GM19372 (cell line): ENCODE data around the gene NACC1.
A peak's percentile ranks its signal among the peaks of the same experiment; 100 is the strongest.

Experiments
- ATAC-seq: cut with Tn5 transposase; IDR thresholded peaks from one replicate; pipeline ENCODE4 v1.9.1; 2021; ENCODE audit warnings: mild to moderate bottlenecking, low read depth, moderate library complexity; ENCODE audit not compliant: unreplicated experiment

Gene NACC1

GRCh38 chr19:13117772-13118423 lies at the start of gene NACC1:
Gene NACC1 (plus strand): TSS chr19:13118264. CDS start chr19:13135208, 16,944 bp downstream.
- ATAC-seq, result peak; percentile 52

GRCh38 chr19:13069415-13070359 lies 48.4 kb upstream of the NACC1 start:
- no peak for ATAC-seq

GRCh38 chr19:13070425-13071140 lies 47.5 kb upstream of the NACC1 start:
- no peak for ATAC-seq

DNA sequence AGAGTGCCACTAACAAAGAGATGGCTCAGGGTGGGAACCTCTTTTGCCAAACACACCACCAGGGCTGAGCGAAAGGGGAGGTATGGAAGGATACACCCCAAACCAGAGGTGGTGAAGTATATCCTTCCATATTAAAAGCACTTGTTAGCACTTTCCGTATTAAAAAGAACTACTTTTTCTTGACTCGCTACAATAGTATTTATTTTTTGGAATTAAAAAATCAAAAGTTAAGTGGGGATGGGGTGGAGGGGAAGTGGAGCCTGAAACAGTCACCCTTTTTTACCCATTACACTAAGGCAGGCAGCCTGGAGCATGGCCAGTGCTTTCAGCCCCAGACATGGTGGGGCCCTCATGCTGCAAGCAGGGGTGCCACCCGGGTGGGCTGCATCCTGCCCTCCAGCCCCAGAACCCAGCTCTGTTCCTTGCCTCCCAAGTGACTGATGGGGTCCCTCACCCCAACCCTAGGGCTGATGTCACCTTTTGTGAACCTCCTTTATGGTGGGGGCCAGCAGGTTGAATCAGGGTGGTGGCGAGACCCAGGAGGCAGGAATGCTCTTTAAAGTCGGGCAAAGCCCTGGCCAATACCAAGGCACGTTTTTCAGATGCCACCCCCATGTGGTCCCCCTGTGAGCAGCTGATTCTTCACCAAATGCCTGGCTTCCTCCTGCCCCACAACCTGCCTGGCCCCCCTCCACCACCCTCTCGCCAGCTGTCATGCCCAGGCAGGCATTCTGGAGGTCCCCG lies 46.4 kb upstream of the NACC1 start:
- no peak for ATAC-seq

DNA sequence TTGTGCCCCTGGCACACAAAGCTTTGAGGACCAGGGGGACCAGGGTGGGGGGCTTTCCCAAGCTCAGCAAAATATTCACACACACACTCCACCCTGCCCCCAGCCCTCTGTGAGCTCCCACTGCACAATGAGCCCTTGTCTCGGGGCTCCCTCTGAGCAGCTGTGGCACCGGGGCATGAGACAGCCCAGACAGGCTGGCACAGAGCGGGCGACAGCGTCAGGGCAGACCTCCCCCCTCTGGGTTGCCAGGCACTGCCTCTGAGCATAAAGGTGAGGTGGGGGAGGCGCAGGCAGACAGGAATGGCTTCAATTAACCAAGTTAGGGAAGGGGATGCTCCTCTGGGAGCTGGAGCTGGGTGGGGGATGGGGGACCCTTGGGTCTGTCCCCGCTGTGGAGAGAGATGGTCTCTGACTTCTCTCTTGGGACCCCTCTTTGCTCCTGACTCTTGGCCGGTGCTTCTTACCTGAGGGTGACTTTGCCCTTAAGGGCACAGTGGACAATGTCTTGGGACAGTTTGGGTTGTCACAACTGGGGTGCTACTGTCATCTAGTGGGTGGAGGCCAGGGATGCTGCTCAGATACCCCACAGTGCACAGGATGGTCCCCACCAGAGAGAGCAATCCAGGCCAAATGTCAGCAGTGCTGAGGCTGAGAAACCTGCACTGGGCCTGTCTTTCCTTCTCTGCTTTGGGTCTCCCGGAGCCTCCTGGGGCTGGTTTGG lies 45.7 kb upstream of the NACC1 start:
- ATAC-seq, result no peak

DNA sequence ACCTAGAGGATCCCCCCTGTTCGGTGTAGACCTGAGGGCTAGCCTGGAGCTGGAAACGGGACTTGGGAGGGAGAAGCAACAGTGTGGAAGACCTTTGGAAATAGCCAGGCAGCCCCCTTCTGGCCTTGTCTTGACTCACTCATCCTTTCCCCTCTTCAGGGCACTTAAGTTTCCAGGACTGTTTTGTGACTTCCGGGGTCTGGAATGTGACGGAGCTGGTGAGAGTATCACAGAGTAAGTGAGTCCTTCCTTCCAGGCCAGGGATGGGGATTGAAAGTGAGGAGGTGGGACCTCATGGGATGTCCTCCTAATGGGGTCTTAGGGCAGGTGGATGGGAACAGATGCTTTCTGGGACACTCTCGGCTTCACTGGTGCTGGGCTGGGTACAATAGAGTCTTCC lies 44.8 kb upstream of the NACC1 start:
- ATAC-seq, result no peak

DNA sequence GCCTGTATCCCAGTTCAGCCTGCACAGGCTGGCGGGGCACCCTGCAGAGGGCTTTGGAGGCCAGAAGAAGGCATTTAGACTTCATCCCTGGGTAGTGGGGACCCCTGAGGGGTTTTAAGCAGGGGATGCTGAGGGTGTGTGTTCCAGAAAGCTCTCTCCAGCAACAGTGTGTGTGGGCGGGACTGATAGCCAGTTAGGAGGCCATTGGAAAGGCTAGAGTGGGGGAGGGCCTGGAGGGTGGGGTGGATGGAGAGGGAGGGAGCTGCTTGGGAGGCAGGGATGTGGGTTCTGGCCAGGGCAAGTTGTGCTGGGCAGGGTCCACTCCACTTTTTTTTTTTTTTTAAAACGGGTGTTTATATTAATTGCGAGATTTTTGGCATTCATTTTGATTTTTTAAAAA lies 43.7 kb upstream of the NACC1 start:
- ATAC-seq, result no peak

DNA sequence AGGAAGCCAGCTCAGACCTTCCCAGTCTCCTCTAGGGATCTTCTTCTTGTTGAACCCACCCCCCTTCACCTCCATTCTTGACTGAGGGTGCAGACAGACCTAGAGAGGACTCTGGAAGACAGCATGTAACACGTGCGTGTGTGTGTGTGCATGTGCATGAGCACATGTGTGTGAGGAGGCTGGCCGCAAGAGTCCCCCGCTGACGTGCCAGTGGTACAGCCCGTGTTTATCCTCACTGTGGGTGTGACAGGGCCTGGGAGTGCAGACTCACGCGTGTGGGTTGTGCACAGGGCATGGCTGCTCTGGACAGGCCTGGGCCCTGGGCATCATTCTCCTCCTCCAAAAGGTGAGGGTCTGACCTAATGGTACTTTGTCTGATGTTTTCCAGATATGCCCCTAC lies 41.7 kb upstream of the NACC1 start:
- ATAC-seq, result no peak

GRCh38 chr19:13076787-13077186 lies 41.3 kb upstream of the NACC1 start:
- ATAC-seq, result no peak

DNA sequence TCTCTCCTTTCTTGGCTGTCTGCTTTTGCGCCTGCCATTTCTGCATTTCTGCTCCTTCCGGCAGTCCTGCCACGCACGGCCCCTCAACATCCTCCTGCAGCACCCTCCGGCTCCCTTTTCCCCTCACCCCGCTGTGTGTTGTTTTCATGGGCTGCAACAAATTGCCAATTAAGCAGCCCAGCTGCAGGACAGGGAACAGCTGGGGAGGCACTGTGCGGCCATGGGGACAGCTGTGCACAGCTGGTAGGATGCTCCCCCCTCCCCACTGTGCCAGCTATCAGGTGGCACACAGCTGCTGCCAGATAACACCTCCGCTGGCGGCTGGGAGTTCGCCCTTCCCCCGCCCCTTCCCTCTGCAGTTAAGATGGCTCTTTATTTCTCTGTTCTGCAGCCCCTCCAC lies 40.8 kb upstream of the NACC1 start:
- ATAC-seq, result no peak

GRCh38 chr19:13078381-13078780 lies 39.7 kb upstream of the NACC1 start:
- no peak for ATAC-seq

- no peak for ATAC-seq
Observed at GRCh38 chr19:13078897-13079541, 39.0 kb upstream of the NACC1 start.

DNA sequence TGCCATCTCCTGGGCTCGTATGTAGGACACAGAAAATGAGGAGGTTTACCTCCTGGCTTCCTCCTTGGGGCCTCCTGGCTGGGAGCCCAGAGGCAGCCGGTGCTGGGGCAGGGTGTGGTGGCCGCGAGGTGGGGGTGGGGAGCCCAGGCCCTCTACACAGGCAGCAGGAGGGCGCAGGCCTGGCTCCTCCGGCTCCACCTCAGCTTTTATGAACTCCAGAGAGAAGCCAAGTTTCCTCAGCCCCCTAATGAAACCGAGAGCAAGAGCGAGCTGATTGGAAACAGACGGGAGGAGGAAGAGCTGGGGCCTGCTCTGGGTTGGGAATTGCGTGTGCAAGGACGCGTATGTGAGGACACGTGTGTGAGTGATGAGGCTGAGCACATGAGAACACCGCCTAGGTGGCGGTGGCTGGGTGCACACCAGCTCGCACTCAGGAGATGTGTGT lies 38.5 kb upstream of the NACC1 start:
- ATAC-seq, result no peak

- ATAC-seq, result no peak
Observed at GRCh38 chr19:13082192-13083007, 35.7 kb upstream of the NACC1 start.

DNA sequence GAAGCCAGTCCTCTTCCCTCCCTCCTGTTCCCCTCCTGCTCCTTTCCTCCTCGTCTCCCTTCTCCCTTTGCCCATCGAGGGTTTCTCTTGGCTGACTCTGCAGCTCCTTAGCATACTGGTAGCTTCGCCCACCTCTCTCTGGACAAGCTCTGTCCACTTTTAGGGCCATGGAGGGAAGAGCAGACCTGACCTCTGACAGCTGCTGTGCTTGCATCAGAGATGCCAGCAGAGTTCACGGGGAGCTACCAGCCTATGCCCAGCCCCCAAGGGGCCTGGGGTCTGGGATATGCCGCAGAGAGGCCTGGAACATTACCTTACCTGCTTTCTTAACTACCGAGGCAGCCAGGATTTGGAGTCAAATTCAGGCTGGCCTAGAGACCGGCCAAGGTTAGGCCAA lies 35.1 kb upstream of the NACC1 start:
- ATAC-seq, result no peak

- no peak for ATAC-seq
Observed at GRCh38 chr19:13083627-13084026, 34.4 kb upstream of the NACC1 start.

GRCh38 chr19:13085666-13086065 lies 32.4 kb upstream of the NACC1 start:
- ATAC-seq, result no peak

GRCh38 chr19:13086341-13086740 lies 31.7 kb upstream of the NACC1 start:
- no peak for ATAC-seq
